Ascending aorta (tissue), 2 donors: ENCODE measurements around the gene RPAP2. TPM values are rescaled to one million over a fixed set of nuclear protein-coding genes. Genes with fewer than 3 reads are reported as not detected.
"Not testable (repeated sequence)": the region's sequence is repeated elsewhere in the genome, so short reads cannot be mapped to it uniquely, and the experiment has no call there.

Source experiments
- DNase-seq, 2 donors: peaks; one replicate each; pipeline ENCODE4 v3.0.0-alpha.2; 2019; ENCODE audit warnings: low spot score in 2 of 2
- H3K27ac ChIP-seq, 2 donors: fragments of 200-600 bp; sonication (generic); one replicate each; pipeline ENCODE4 v1.5.1; 2016 to 2017; ENCODE audit warnings: mild to moderate bottlenecking in 1 of 2
- H3K27me3 ChIP-seq: fragments of 200-600 bp; sonication (generic); one replicate; pipeline ENCODE4 v1.5.1; 2017
- H3K36me3 ChIP-seq, 2 donors: fragments of 200-600 bp; sonication (generic); one replicate each; pipeline ENCODE4 v1.5.1; 2016
- H3K4me1 ChIP-seq, 2 donors: fragments of 200-600 bp; sonication (generic); one replicate each; pipeline ENCODE4 v1.5.1; 2016 to 2017; ENCODE audit warnings: mild to moderate bottlenecking in 1 of 2
- H3K4me3 ChIP-seq, 2 donors: fragments of 200-600 bp; sonication (generic); one replicate each; pipeline ENCODE4 v1.5.1; 2016 to 2017; ENCODE audit warnings: mild to moderate bottlenecking in 1 of 2
- H3K9me3 ChIP-seq, 2 donors: fragments of 200-600 bp; sonication (generic); one replicate each; pipeline ENCODE4 v1.5.1; 2016
- CTCF ChIP-seq, 3 experiments: fragments of 200-600 bp in 2 of 3; fragments of 450-650 bp in 1 of 3; sonication (generic) in 2 of 3; IDR thresholded peaks; one replicate each; pipeline ENCODE4 v1.5.1; 2016 to 2019; ENCODE audit warnings: antibody characterized with exemption in 3 of 3, mild to moderate bottlenecking in 1 of 3, moderate library complexity in 1 of 3
- intact Hi-C: fragments of 100-400 bp; cut with DNase I; formaldehyde crosslinking; loops from one replicate; pipeline ENCODE4 v1.15.1; 2023
- total RNA-seq: library from RNA; depleted of rRNA; stranded (reverse); fragments of >200 nt; gene quantifications from one replicate; pipeline ENCODE4 v1.1.0, GENCODE V29; 2016

Gene RPAP2
- total RNA-seq, 1 donor from 2014 or later: 1.5 TPM

- no peak for TF ChIP-seq CTCF (IDR thresholded peaks at IDR 0.05)
- peaks cover 14 to 48% of the 10 kb centered on the region in 2 donors for H3K36me3 ChIP-seq
- H3K4me1 ChIP-seq: no peaks in the 10 kb centered on the region
- H3K9me3 ChIP-seq: no peaks in the 10 kb centered on the region
- no peak overlapping the region for H3K27ac ChIP-seq
- no peak for DNase-seq
- intact Hi-C loops: no loop called here
- no peak overlapping the region for H3K4me3 ChIP-seq
- H3K27me3 ChIP-seq: no peaks in the 10 kb centered on the region
Observed at GRCh38 chr1:92356956-92357355, 58.1 kb downstream of the RPAP2 start.

- H3K36me3 ChIP-seq: peaks cover 21 to 44% of the 10 kb centered on the region in 2 donors
- H3K27me3 ChIP-seq, H3K4me3 ChIP-seq, H3K4me1 ChIP-seq, H3K27ac ChIP-seq, DNase-seq, H3K9me3 ChIP-seq, intact Hi-C loops: not testable (repeated sequence)
Observed at GRCh38 chr1:92359382-92359781, 60.5 kb downstream of the RPAP2 start.

- Histone ChIP-seq H3K27ac (no peak overlapping the region), H3K27me3 (no peaks in the 10 kb centered on the region), H3K4me3 (no peak overlapping the region), H3K4me1 (no peaks in the 10 kb centered on the region), H3K9me3 (no peaks in the 10 kb centered on the region), H3K36me3 (peaks cover 21 to 43% of the 10 kb centered on the region in 2 donors)
- no peak for DNase-seq
- intact Hi-C loops: no loop called here
- TF ChIP-seq CTCF (IDR thresholded peaks at IDR 0.05): no peak
Observed at GRCh38 chr1:92359986-92360385, 61.1 kb downstream of the RPAP2 start.

DNA sequence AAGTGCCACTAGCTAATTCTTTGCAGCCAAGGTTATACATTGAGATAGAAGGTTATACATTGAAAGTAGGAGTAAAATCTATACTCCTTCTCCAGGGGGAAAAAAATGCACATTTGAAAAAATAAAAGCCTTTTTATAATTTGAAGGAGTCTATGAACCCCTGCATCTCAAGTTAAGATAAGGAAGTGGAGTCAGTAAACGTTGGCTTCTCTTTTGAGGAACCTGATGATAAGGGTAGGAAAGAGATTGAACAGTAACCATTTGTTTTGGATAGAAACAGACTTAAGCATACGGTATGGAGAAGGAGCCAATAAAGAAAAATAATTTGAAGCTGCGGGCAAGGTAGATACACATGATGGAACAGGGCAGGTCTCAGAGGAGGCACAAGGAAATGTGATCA, 64.1 kb downstream of the RPAP2 start:
- H3K36me3 ChIP-seq: peaks cover 14 to 42% of the 10 kb centered on the region in 2 donors
- H3K4me3 ChIP-seq: no peak overlapping the region
- no peak for DNase-seq
- no peaks in the 10 kb centered on the region for H3K27me3 ChIP-seq
- no peaks in the 10 kb centered on the region for H3K4me1 ChIP-seq
- intact Hi-C loops: no loop called here
- TF ChIP-seq CTCF (IDR thresholded peaks at IDR 0.05): no peak
- H3K27ac ChIP-seq: no peak overlapping the region
- H3K9me3 ChIP-seq: no peaks in the 10 kb centered on the region

- no peak overlapping the region for H3K4me3 ChIP-seq
- no peak for TF ChIP-seq CTCF (IDR thresholded peaks at IDR 0.05)
- H3K27me3 ChIP-seq: no peaks in the 10 kb centered on the region
- DNase-seq: no peak
- intact Hi-C loops: no loop called here
- no peaks in the 10 kb centered on the region for H3K9me3 ChIP-seq
- no peak overlapping the region for H3K27ac ChIP-seq
- peaks cover 10 to 40% of the 10 kb centered on the region in 2 donors for H3K36me3 ChIP-seq
- H3K4me1 ChIP-seq: no peaks in the 10 kb centered on the region
Observed at GRCh38 chr1:92363401-92363800, 64.5 kb downstream of the RPAP2 start.

GRCh38 chr1:92365378-92366039, 66.7 kb downstream of the RPAP2 start:
- DNase-seq: no peak
- Histone ChIP-seq H3K4me3 (no peak overlapping the region), H3K36me3 (peaks cover 15 to 28% of the 10 kb centered on the region in 2 donors), H3K4me1 (no peaks in the 10 kb centered on the region), H3K27ac (no peak overlapping the region), H3K27me3 (no peaks in the 10 kb centered on the region), H3K9me3 (no peaks in the 10 kb centered on the region)
- TF ChIP-seq CTCF (IDR thresholded peaks at IDR 0.05): no peak
- intact Hi-C loops: no loop called here
